A673 (cell line): Measurements from ENCODE around the gene SUSD5. TPM values are rescaled to one million over a fixed set of nuclear protein-coding genes. Genes with fewer than 3 reads are reported as not detected.

Source experiments
- BruUV-seq: library from RNA; stranded (reverse); fragments of 400-500 nt; replicated peaks from 2 replicates; lab custom pipeline; 2021; lab: Mats Ljungman, UMichigan
- CTCF ChIA-PET: fragments of 300-600 bp; sonication (Branson Sonifier 250); formaldehyde crosslinking; loops from one replicate; lab custom pipeline; 2022; ENCODE audit warnings: antibody characterized with exemption; lab: Charles Lee
- POLR2A ChIA-PET: fragments of 300-600 bp; sonication (Branson Sonifier 250); formaldehyde crosslinking; loops from one replicate; lab custom pipeline; 2022; ENCODE audit warnings: antibody characterized with exemption; ENCODE audit not compliant: low non-redundant PET; lab: Charles Lee
- DNase-seq: peaks from one replicate; pipeline ENCODE4 v3.0.0-alpha.2; 2015; ENCODE audit warnings: low spot score
- H3K27ac ChIP-seq: fragments of 200-600 bp; sonication (generic); 2 replicates; pipeline ENCODE4 v1.5.1; 2016; ENCODE audit warnings: mixed run types, low read depth, mild to moderate bottlenecking, mixed read lengths, antibody characterized with exemption, low read length; ENCODE audit not compliant: poor library complexity, severe bottlenecking
- H3K27me3 ChIP-seq: fragments of 200-600 bp; sonication (generic); replicated peaks from 2 replicates; pipeline ENCODE4 v1.6.1; 2017; ENCODE audit warnings: mixed run types, low read depth, mild to moderate bottlenecking, mixed read lengths, antibody characterized with exemption, low read length; ENCODE audit not compliant: insufficient read depth, poor library complexity
- H3K36me3 ChIP-seq: fragments of 200-600 bp; sonication (generic); 2 replicates; pipeline ENCODE4 v1.6.1; 2016; ENCODE audit warnings: mixed run types, mild to moderate bottlenecking, mixed read lengths, antibody characterized with exemption, low read length; ENCODE audit not compliant: insufficient read depth, poor library complexity, severe bottlenecking
- H3K4me1 ChIP-seq: fragments of 200-600 bp; sonication (generic); 2 replicates; pipeline ENCODE4 v1.6.1; 2017; ENCODE audit warnings: mixed run types, mild to moderate bottlenecking, mixed read lengths, antibody characterized with exemption, low read length; ENCODE audit not compliant: insufficient read depth, poor library complexity, severe bottlenecking
- H3K4me3 ChIP-seq: fragments of 200-600 bp; sonication (generic); 2 replicates; pipeline ENCODE4 v1.5.1; 2016; ENCODE audit warnings: low read depth, mixed run types, mild to moderate bottlenecking, mixed read lengths, low read length; ENCODE audit not compliant: poor library complexity, severe bottlenecking
- H3K9me3 ChIP-seq: fragments of 200-600 bp; sonication (generic); 2 replicates; pipeline ENCODE4 v1.6.1; 2016; ENCODE audit warnings: mixed run types, low read depth, mild to moderate bottlenecking, mixed read lengths, antibody characterized with exemption, low read length; ENCODE audit not compliant: poor library complexity, severe bottlenecking
- CTCF ChIP-seq: fragments of 300-800, 200-600 bp; sonication (generic); conservative IDR thresholded peaks from 2 replicates; pipeline ENCODE4 v1.5.1; 2017; ENCODE audit warnings: low read depth, mild to moderate bottlenecking, antibody characterized with exemption, low read length, moderate library complexity, mixed read lengths
- EZH2 ChIP-seq: fragments of 200-600 bp; sonication (generic); IDR thresholded peaks from 2 replicates; pipeline ENCODE4 v1.6.1; 2017; ENCODE audit warnings: borderline replicate concordance, low read depth, mild to moderate bottlenecking, mixed read lengths, antibody characterized with exemption, low read length; ENCODE audit not compliant: poor library complexity, severe bottlenecking
- intact Hi-C: fragments of 100-400 bp; cut with micrococcal nuclease; formaldehyde crosslinking; loops from one replicate; pipeline ENCODE4 v1.10.0; 2022; ENCODE audit not compliant: unreplicated experiment
- total RNA-seq: library from RNA; stranded (reverse); gene quantifications from 2 replicates; pipeline ENCODE4 v1.2.3, GENCODE V29; 2021

SUSD5 gene
- total RNA-seq, 1 experiment from 2014 or later, result 0.97 TPM

DNA sequence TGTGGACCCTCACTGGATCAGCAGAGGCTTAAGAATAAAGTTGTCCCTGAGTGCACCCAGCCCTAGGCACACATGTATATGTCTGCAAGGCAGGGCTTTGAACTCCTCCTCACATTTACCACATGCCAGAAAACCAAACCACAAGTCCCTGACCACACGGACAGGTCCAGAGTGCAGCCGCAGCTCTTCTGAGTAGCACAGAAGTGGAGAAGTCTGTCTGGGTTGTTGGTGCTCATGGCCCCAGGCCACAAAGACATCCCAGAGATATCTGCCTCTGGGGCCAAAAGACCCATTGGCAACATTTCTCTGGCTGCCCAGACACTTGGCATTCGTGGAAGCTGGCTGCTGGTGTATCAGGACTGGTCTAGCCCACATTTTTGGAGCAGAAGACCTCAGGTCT lies 17.4 kb downstream of the SUSD5 start:
- no TSS peak for BruUV-seq
- H3K36me3 ChIP-seq, result no peaks in the 10 kb centered on the region
- no peaks in the 10 kb centered on the region for H3K27me3 ChIP-seq
- H3K27ac ChIP-seq, result no peak overlapping the region
- H3K4me1 ChIP-seq, result no peaks in the 10 kb centered on the region
- ChIA-PET CTCF (no interaction called here), POLR2A (no interaction called here)
- DNase-seq, result no peak
- intact Hi-C loops, result no loop called here
- H3K4me3 ChIP-seq, result no peak overlapping the region
- no peaks in the 10 kb centered on the region for H3K9me3 ChIP-seq
- no peak for TF ChIP-seq EZH2
- TF ChIP-seq CTCF, result no peak

GRCh38 chr3:33196538-33196937 lies 22.1 kb downstream of the SUSD5 start:
- CTCF ChIA-PET, result no interaction called here
- Histone ChIP-seq H3K4me1 (no peaks in the 10 kb centered on the region), H3K9me3 (no peaks in the 10 kb centered on the region), H3K4me3 (no peak overlapping the region), H3K27me3 (no peaks in the 10 kb centered on the region), H3K27ac (no peak overlapping the region), H3K36me3 (no peaks in the 10 kb centered on the region)
- no peak for TF ChIP-seq EZH2
- no peak for TF ChIP-seq CTCF
- intact Hi-C loops, result no loop called here
- DNase-seq, result no peak
- POLR2A ChIA-PET, result no interaction called here
- BruUV-seq, result no TSS peak

GRCh38 chr3:33194303-33194702 lies 24.3 kb downstream of the SUSD5 start:
- H3K4me3 ChIP-seq, result no peak overlapping the region
- BruUV-seq, result no TSS peak
- TF ChIP-seq CTCF (no peak), EZH2 (no peak)

More at GRCh38 chr3:33194303-33194702, 24.3 kb downstream of the SUSD5 start:
- intact Hi-C loops, result no loop called here
- Histone ChIP-seq H3K27me3 (no peaks in the 10 kb centered on the region), H3K36me3 (no peaks in the 10 kb centered on the region), H3K27ac (no peak overlapping the region), H3K9me3 (no peaks in the 10 kb centered on the region), H3K4me1 (no peaks in the 10 kb centered on the region)
- no peak for DNase-seq
- CTCF ChIA-PET, result no interaction called here
- POLR2A ChIA-PET, result interaction anchor here (0.6 kb wide), 1 partner anchor 164 kb away, joined by 4 read pairs; no protein-coding TSS in a partner anchor
